Measurements from ENCODE around the gene ADARB2. TPM values are rescaled to one million over a fixed set of nuclear protein-coding genes. Genes with fewer than 3 reads are reported as not detected.

Gene ADARB2
- polyA plus RNA-seq, 1 of the 3 experiments (the other 2 are of a cell fraction), result not detected

DNA sequence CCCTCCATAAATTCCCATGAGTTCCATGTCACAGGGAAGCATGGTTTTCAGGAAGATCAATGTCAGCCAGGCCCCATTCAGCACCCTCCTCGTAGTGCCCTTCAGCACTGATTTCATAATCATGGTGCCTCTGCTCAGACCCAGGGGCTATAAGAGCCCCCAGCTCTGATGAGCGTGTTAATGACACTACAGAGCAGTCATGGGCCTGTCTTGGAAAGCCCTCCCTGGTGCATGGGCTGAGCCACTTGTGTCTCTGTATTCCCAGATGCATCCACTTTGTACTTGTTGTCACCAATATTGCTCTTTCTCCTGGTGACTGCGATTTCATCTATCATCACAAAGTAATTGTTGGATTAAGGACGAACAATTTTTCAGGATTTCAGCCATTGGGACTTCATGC is 154.6 kb downstream of the ADARB2 start:
- H3F3A ChIP-seq (replicated peaks; ENCODE audit: insufficient read depth), result no peaks in the 10 kb centered on the region
- DNase-seq, result no peak
- H3K27me3 ChIP-seq (ENCODE audit: insufficient read depth), result no peaks in the 10 kb centered on the region
- no peaks in the 10 kb centered on the region for H3K36me3 ChIP-seq (replicated peaks in 1 of 2; ENCODE audit: control insufficient read depth in 1 of 2, insufficient read depth in 2 of 2, low read length in 1 of 2)
- H3K9me3 ChIP-seq, result no peaks in the 10 kb centered on the region
- no peak overlapping the region for H3K27ac ChIP-seq (ENCODE audit: low read depth in 2 of 2, low read length in 1 of 2)
- no peak overlapping the region for H3K9ac ChIP-seq
- TF ChIP-seq, protein P1, sequence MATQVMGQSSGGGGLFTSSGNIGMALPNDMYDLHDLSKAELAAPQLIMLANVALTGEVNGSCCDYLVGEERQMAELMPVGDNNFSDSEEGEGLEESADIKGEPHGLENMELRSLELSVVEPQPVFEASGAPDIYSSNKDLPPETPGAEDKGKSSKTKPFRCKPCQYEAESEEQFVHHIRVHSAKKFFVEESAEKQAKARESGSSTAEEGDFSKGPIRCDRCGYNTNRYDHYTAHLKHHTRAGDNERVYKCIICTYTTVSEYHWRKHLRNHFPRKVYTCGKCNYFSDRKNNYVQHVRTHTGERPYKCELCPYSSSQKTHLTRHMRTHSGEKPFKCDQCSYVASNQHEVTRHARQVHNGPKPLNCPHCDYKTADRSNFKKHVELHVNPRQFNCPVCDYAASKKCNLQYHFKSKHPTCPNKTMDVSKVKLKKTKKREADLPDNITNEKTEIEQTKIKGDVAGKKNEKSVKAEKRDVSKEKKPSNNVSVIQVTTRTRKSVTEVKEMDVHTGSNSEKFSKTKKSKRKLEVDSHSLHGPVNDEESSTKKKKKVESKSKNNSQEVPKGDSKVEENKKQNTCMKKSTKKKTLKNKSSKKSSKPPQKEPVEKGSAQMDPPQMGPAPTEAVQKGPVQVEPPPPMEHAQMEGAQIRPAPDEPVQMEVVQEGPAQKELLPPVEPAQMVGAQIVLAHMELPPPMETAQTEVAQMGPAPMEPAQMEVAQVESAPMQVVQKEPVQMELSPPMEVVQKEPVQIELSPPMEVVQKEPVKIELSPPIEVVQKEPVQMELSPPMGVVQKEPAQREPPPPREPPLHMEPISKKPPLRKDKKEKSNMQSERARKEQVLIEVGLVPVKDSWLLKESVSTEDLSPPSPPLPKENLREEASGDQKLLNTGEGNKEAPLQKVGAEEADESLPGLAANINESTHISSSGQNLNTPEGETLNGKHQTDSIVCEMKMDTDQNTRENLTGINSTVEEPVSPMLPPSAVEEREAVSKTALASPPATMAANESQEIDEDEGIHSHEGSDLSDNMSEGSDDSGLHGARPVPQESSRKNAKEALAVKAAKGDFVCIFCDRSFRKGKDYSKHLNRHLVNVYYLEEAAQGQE (IDR thresholded peaks at IDR 0.05; ENCODE audit: low read depth, low read length), result no peak
- TF ChIP-seq RXRA (IDR thresholded peaks at IDR 0.05; ENCODE audit: borderline replicate concordance, low read depth), result no peak
- TF ChIP-seq, protein P2, sequence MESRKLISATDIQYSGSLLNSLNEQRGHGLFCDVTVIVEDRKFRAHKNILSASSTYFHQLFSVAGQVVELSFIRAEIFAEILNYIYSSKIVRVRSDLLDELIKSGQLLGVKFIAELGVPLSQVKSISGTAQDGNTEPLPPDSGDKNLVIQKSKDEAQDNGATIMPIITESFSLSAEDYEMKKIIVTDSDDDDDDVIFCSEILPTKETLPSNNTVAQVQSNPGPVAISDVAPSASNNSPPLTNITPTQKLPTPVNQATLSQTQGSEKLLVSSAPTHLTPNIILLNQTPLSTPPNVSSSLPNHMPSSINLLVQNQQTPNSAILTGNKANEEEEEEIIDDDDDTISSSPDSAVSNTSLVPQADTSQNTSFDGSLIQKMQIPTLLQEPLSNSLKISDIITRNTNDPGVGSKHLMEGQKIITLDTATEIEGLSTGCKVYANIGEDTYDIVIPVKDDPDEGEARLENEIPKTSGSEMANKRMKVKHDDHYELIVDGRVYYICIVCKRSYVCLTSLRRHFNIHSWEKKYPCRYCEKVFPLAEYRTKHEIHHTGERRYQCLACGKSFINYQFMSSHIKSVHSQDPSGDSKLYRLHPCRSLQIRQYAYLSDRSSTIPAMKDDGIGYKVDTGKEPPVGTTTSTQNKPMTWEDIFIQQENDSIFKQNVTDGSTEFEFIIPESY (IDR thresholded peaks at IDR 0.05; ENCODE audit: borderline replicate concordance, low read depth), result no peak
- TF ChIP-seq, protein P3, sequence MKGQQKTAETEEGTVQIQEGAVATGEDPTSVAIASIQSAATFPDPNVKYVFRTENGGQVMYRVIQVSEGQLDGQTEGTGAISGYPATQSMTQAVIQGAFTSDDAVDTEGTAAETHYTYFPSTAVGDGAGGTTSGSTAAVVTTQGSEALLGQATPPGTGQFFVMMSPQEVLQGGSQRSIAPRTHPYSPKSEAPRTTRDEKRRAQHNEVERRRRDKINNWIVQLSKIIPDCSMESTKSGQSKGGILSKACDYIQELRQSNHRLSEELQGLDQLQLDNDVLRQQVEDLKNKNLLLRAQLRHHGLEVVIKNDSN (IDR thresholded peaks at IDR 0.05; ENCODE audit: borderline replicate concordance, low read depth), result no peak
- TF ChIP-seq, protein P4, sequence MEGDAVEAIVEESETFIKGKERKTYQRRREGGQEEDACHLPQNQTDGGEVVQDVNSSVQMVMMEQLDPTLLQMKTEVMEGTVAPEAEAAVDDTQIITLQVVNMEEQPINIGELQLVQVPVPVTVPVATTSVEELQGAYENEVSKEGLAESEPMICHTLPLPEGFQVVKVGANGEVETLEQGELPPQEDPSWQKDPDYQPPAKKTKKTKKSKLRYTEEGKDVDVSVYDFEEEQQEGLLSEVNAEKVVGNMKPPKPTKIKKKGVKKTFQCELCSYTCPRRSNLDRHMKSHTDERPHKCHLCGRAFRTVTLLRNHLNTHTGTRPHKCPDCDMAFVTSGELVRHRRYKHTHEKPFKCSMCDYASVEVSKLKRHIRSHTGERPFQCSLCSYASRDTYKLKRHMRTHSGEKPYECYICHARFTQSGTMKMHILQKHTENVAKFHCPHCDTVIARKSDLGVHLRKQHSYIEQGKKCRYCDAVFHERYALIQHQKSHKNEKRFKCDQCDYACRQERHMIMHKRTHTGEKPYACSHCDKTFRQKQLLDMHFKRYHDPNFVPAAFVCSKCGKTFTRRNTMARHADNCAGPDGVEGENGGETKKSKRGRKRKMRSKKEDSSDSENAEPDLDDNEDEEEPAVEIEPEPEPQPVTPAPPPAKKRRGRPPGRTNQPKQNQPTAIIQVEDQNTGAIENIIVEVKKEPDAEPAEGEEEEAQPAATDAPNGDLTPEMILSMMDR (IDR thresholded peaks at IDR 0.05), result no peak
- no peak for TF ChIP-seq FOXM1 (IDR thresholded peaks at IDR 0.05; ENCODE audit: low read depth)
- TF ChIP-seq NFIC (IDR thresholded peaks at IDR 0.05; ENCODE audit: borderline replicate concordance), result no peak
- no peak overlapping the region for H3K4me2 ChIP-seq
- ChIA-PET CTCF (no interaction called here), POLR2A (no interaction called here)
- no peaks in the 10 kb centered on the region for H3K79me2 ChIP-seq (ENCODE audit: insufficient read depth)
- peaks cover 0 to 3% of the 10 kb centered on the region in 2 experiments; a peak in 1 of 4 replicates for H3K4me1 ChIP-seq (ENCODE audit: control insufficient read depth in 1 of 2, insufficient read depth in 2 of 2, low read depth in 1 of 2, low read length in 1 of 2)
- no peak overlapping the region for H2AFZ ChIP-seq (ENCODE audit: low read depth)
- H3K9me2 ChIP-seq, result no peaks in the 10 kb centered on the region
- H3K4me3 ChIP-seq (ENCODE audit: low read depth in 2 of 2, low read length in 1 of 2), result no peak overlapping the region
- no peaks in the 10 kb centered on the region for H4K20me1 ChIP-seq (ENCODE audit: insufficient read depth)
- 18% methylated on average over 4 of the region's 4 CpGs for WGBS (ENCODE audit: low lambda C conversion rate)

DNA sequence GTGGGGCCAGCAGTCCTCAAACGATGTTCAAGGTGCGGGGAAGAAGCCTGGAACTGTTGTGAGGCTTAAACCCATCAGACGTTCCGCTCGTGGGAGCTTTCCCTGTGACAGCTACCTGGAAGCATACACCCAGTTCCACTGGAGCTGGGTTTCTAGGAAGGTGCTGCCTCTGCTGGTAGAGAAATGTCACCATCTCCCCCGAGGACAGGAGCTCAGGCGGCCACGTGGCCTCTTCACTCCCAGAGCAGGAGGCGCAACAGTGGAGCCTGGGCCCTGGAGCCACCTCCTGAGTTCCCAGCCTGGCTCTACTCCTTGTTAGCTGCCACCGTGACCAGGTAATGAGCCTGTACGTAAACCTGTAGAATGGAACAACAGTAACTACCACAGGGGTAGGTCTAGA is 156.1 kb downstream of the ADARB2 start:
- DNase-seq, result no peak
- POLR2A ChIA-PET, result no interaction called here
- no peak overlapping the region for H2AFZ ChIP-seq (ENCODE audit: low read depth)

More for the DNA sequence above, 156.1 kb downstream of the ADARB2 start:
- no peak overlapping the region for H3K4me3 ChIP-seq (ENCODE audit: low read depth in 2 of 2, low read length in 1 of 2)
- no peaks in the 10 kb centered on the region for H3F3A ChIP-seq (replicated peaks; ENCODE audit: insufficient read depth)
- TF ChIP-seq, protein P5, sequence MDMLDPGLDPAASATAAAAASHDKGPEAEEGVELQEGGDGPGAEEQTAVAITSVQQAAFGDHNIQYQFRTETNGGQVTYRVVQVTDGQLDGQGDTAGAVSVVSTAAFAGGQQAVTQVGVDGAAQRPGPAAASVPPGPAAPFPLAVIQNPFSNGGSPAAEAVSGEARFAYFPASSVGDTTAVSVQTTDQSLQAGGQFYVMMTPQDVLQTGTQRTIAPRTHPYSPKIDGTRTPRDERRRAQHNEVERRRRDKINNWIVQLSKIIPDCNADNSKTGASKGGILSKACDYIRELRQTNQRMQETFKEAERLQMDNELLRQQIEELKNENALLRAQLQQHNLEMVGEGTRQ (IDR thresholded peaks at IDR 0.05; ENCODE audit: borderline replicate concordance, low read depth, low read length), result no peak
- TF ChIP-seq SMC3 (IDR thresholded peaks at IDR 0.05; ENCODE audit: low read depth, low read length), result no peak
- TF ChIP-seq EZH2phosphoT487 (IDR thresholded peaks at IDR 0.05; ENCODE audit: borderline replicate concordance, low read depth), result no peak
- TF ChIP-seq YY1 (IDR thresholded peaks at IDR 0.05; ENCODE audit: low read depth), result no peak
- no peak for TF ChIP-seq NFIC (IDR thresholded peaks at IDR 0.05; ENCODE audit: borderline replicate concordance)
- H4K20me1 ChIP-seq (ENCODE audit: insufficient read depth), result no peaks in the 10 kb centered on the region
- H3K36me3 ChIP-seq (replicated peaks in 1 of 2; ENCODE audit: control insufficient read depth in 1 of 2, insufficient read depth in 2 of 2, low read length in 1 of 2), result no peaks in the 10 kb centered on the region
- no peaks in the 10 kb centered on the region for H3K9me2 ChIP-seq
- H3K9ac ChIP-seq, result no peak overlapping the region
- H3K9me3 ChIP-seq, result no peaks in the 10 kb centered on the region
- H3K4me1 ChIP-seq (ENCODE audit: control insufficient read depth in 1 of 2, insufficient read depth in 2 of 2, low read depth in 1 of 2, low read length in 1 of 2), result peaks cover 0 to 8% of the 10 kb centered on the region in 2 experiments; a peak in 1 of 4 replicates
- H3K79me2 ChIP-seq (ENCODE audit: insufficient read depth), result no peaks in the 10 kb centered on the region
- CTCF ChIA-PET, result no interaction called here
- no peak overlapping the region for H3K27ac ChIP-seq (ENCODE audit: low read depth in 2 of 2, low read length in 1 of 2)
- H3K27me3 ChIP-seq (ENCODE audit: insufficient read depth), result no peaks in the 10 kb centered on the region
- WGBS (ENCODE audit: low lambda C conversion rate), result 31% methylated on average over 9 of the region's 11 CpGs
- no peak overlapping the region for H3K4me2 ChIP-seq
